Measurements from ENCODE around the gene DARS1.
"Not testable (repeated sequence)": the region's sequence is repeated elsewhere in the genome, so short reads cannot be mapped to it uniquely, and the experiment has no call there.

DARS1 gene

GRCh38 chr2:135980434-135981079, 4.9 kb downstream of the DARS1 start:
- DNase-seq (ENCODE audit: low read depth) = no peak

GRCh38 chr2:135975702-135976101, 9.7 kb downstream of the DARS1 start:
- DNase-seq (ENCODE audit: low read depth) = no peak

GRCh38 chr2:135974036-135974435, 11.4 kb downstream of the DARS1 start:
- DNase-seq (ENCODE audit: low read depth) = no peak

DNA sequence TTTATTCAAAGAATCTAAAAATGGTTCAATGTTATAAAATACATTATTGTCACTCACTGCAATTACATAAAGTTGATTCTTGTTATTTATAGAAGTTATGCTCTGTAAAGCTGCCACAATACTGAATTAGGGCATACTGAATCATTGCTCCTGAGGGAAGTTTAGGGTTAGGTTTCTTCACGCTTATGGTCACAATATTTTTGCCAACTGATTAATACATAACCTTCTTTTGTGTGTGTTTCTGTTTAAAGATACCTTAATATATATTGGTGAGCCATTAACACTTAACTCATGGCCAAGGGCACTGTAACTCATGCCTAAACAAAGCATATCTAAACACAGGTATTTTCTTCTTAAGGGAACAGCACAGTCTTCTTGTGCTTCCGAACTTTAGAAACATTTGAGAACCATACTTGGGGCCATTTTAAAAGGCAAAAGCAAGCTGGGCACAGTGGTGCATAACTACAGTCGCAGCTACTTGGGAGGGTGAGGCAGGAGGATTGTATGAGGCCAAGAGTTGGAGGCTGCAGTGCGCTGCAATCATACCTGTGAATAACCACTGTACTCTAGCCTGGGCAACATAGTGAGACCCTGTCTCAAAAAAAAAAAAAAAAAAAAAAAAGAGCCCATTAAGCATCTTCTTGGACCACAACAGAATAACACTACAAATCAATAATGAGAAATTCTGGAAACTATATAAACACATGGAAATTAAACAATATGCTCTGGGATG, 15.6 kb downstream of the DARS1 start:
- DNase-seq (ENCODE audit: low read depth) = no peak

DNA sequence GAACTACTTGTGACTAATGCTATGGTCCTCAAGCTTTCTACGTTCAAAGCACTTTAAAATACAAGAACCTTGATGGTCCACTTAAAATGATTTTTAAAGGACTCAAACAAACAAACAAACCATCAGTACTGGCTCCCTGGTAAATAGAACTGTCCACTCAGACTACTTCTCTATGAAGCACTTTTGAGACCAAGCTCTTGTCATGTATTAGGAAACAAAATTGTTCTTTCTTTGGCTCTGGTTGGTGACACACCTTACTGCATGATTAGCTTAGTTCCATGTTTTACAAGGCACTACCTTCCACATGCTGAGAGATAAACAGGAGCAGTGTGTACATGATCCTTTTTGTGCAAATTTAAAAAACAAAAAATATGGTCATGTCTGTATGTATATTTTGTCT, 19.7 kb downstream of the DARS1 start:
- no peak for DNase-seq (ENCODE audit: low read depth)

GRCh38 chr2:135964404-135964803, 21.0 kb downstream of the DARS1 start:
- DNase-seq (ENCODE audit: low read depth) = not testable (repeated sequence)

- no peak for DNase-seq (ENCODE audit: low read depth)
Observed at GRCh38 chr2:135963841-135964240, 21.6 kb downstream of the DARS1 start.

DNA sequence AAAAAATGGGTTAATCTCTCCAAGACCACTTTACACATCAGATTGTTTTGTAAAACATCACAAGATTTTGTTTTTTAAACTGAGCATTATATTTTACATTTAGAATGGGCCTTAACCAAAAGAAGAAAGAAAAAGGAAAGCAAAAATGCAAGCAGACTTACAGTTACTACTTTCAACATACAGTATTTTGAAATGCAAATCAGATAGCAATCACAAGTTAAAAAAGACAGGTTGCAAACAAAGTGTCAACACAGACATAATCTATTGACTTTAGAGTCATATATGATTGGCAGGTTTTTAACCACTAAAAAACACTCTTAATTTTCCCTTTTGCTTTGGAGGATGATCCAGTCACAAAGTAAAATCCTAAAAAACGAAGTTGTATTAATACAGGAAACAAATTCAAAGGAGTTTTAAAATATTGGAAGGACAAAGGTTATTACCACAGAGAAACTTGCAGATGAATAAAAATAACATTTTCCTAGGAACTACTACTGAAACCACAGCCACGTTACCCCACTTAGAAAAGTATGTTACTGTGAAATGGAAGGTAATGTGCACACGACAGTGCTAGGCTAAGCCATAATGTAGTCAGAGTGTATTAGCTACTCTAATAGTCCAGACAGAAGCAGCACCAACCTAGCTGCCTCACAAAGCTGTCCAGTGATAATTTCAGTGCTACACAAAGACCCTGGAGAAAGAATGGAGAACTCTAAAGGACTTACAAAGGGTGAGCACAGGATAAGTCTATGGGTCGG, 22.9 kb downstream of the DARS1 start:
- DNase-seq (ENCODE audit: low read depth) = no peak

DNA sequence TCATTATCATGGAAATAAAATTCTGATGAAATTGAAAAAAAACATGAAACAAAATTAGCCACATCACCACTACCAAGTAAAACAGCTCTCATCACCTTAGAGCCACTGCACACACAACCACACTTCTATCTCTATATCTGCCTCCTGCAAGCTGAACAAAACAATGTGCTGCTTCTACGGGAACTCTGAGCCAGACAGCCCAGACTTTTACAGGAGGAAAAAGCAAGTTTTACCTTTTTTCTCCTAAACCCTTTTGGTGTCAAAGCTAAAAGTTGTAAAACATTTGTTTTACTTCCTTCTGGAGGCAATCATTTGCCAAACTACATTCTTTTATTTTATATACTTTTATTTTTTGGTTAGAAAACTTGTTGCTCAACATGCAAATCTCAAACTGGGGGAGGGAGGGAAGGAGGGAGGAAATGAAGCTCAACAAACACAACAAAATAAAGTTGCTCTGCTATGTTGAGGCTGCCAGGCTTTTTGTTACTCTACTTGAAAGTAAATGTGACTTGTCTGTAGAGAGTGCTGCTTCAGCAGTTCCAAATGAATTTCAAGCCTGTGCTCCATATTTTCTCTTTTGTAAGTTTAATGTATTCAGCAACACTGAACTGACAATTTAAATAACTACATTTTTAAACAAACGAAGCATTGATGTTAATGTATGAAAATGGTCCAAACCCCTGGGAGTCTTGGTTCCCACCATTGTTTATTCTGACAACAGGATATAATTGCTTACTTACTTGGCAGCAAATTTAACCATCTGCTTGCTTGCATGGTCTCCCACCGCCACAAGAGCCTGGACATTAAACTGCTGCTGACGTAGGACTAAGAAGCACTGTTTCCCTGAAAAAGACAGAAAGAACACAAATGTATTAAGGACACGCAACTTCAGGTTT, 24.5 kb downstream of the DARS1 start:
- DNase-seq (ENCODE audit: low read depth) = no peak

GRCh38 chr2:135960150-135960549, 25.3 kb downstream of the DARS1 start:
- no peak for DNase-seq (ENCODE audit: low read depth)

GRCh38 chr2:135958927-135959326, 26.5 kb downstream of the DARS1 start:
- DNase-seq (ENCODE audit: low read depth) = not testable (repeated sequence)

DNA sequence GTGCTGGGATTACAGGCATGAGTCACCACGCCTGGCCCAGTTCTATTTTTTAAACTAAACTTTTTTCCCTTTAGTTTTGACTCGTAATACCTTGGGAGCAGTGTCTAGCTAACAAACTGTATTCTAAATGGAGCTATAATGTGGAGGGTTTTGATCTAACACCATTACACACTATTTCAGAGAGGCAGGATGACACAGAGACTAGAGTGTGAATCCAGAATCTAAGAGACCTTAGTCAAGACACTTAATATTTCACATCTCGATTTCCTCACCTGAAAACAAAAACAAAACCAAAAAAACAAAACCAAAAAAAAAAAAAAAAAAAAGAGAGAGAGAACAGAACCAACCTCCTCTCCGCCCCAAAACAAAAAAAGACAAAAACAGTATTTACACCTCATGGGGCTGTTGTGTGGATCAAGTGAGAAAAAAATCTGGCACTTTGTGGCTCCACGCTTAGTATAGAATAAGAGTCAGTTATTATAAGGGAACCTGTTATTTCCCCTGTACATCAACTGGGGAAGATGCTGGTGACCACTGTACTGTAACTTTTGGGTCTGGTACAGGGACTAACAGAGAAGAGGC, 31.3 kb downstream of the DARS1 start:
- no peak for DNase-seq (ENCODE audit: low read depth)

DNA sequence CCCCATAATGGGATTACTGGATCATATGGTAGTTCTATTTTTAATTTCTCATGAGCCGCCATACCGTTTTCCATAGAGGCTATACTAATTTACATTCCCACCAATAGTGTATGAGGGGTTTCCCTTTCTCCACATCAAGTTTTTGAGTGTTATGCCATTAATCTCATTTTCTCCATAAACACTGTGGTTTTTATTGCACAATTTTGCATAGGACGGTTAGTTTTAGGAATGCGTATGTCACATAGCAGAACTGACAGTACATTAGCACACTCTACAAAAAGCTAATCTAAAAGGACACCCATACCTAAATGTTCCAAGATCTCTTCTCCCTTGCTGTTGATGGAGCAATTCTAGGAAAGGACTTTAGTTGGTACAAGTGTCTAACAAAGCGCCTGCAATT, 32.5 kb downstream of the DARS1 start:
- DNase-seq (ENCODE audit: low read depth) = no peak

GRCh38 chr2:135951041-135951583, 34.3 kb downstream of the DARS1 start:
- DNase-seq (ENCODE audit: low read depth) = no peak

- no peak for DNase-seq (ENCODE audit: low read depth)
Observed at GRCh38 chr2:135949451-135950234, 35.8 kb downstream of the DARS1 start.

DNA sequence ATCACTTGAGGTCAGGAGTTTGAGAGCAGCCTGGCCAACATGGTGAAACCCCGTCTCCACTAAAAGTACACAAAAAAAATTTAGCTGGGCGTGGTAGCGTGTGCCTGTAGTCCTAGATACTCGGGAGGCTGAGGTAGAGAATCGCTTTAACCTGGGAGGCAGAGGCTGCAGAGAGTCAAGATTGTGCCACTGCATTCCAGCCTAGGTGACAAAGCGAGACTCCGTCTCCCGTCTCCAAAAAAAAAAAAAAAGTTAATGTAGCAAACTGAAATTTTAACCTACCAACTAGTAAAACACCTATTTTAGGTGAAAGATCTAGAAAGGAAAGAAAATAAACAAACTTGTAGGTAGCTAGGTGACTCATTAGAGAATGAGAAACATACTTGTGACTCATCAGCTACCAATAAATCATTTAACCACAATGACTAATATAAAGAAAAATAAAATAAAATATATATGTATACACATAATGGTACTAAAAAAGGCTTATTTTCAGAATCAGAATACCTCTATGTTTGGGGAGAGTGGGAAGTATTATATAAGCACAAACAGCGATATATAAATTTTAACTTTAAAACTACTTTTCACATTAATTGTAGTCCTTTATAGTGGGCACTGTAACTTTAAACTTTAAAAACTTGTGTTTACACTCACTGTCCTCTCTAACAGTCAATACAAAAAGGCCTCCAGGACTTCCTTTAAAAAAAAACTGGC, 36.6 kb downstream of the DARS1 start:
- DNase-seq (ENCODE audit: low read depth) = no peak

- DNase-seq (ENCODE audit: low read depth) = no peak
Observed at GRCh38 chr2:135948141-135948540, 37.3 kb downstream of the DARS1 start.

DNA sequence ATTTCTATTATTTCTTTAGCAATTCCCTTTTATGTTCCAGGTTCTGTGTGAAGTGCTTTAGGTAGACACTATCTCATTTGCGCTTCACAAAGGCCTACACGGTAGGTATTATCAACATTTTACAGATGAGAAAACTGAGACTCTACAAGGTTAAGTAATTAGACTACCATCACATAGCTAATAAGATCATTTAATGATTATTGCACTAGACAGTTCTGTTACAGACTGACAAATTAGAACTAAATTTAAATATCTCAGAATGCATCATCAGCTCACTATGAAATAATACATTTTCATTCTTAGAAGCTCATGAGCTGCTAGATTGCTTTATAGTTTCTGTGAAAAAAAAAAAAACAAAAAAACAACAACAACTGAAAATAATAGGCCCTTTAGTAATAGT, 37.9 kb downstream of the DARS1 start:
- DNase-seq (ENCODE audit: low read depth) = no peak

DNA sequence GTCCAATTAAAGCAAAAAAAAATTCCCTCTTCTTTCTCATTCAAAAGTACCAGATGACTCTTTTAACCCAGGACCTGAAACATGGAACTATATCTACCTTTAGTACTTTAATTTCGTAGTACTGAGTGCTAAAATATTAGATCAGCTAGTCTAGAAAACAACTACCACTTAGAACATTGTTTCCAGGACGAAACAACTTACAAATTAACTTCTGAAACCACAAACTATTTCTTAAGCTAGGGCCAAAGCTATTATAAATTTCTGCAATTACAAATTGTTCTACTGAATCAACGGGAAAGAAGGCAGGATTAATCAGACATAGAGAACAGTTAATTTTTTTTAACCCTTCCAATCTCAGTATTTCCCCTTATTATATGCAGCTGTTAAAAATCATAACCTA, 39.9 kb downstream of the DARS1 start:
- DNase-seq (ENCODE audit: low read depth) = no peak

DNA sequence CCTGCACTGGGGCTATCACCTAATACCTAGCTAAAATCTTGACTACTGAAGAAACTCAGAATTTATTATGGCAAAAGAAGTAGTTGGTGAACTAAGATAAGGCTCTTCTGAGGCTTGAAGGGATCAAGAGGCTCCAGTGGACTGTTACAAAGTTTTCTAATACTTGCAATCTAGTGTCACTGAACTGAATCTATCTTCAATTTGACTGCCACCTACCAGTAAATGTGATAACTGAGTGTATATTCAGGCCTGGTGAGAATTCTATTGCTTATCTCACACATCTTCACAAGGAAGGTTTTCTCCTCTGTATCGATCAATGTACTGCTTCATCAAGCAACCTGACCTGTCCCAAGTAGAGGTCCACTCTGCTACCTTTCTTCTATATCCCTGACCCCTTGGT, 40.8 kb downstream of the DARS1 start:
- DNase-seq (ENCODE audit: low read depth) = no peak
